GM12892 (cell line): ENCODE data around the gene YY1.
"Not testable (repeated sequence)": the region's sequence is repeated elsewhere in the genome, so short reads cannot be mapped to it uniquely, and the experiment has no call there.

Source experiments
- DNase-seq: peaks from one replicate; pipeline ENCODE4 v3.0.0; 2011; ENCODE audit not compliant: insufficient read length
- FAIRE-seq: peaks from 2 replicates; lab custom pipeline; 2011; peaks lifted over from hg19 to GRCh38; lab: Jason Lieb, UNC
- POLR2A ChIP-seq: IDR thresholded peaks from 2 replicates; pipeline ENCODE4 v1.6.1; 2011; ENCODE audit warnings: low read depth, low read length, control low read depth
- POLR2AphosphoS5 ChIP-seq: IDR thresholded peaks from 2 replicates; pipeline ENCODE4 v1.6.1; 2011; ENCODE audit warnings: low read depth, low read length, control low read depth
- TAF1 ChIP-seq: IDR thresholded peaks from 2 replicates; pipeline ENCODE4 v1.6.1; 2011; ENCODE audit warnings: low read depth, mild to moderate bottlenecking, control low read depth, low read length, borderline replicate concordance

The YY1 gene

GRCh38 chr14:100203146-100203545 lies 35.8 kb upstream of the YY1 start:
- FAIRE-seq, result no peak
- DNase-seq, result no peak
- no peak for TF ChIP-seq POLR2A

GRCh38 chr14:100203962-100204834 lies 34.7 kb upstream of the YY1 start:
- TF ChIP-seq POLR2AphosphoS5, result no peak
- no peak for TF ChIP-seq TAF1
- no peak for TF ChIP-seq POLR2A
- DNase-seq (no peak), FAIRE-seq (no peak)

- not testable (repeated sequence) for FAIRE-seq, DNase-seq
These were observed 34.1 kb upstream of the YY1 start for GRCh38 chr14:100204835-100205167.

- not testable (repeated sequence) for DNase-seq, FAIRE-seq
These were observed 31.4 kb upstream of the YY1 start for GRCh38 chr14:100207588-100207987.

- not testable (repeated sequence) for DNase-seq, FAIRE-seq
These were observed 30.8 kb upstream of the YY1 start for GRCh38 chr14:100208136-100208535.

GRCh38 chr14:100211366-100211765 lies 27.6 kb upstream of the YY1 start:
- no peak for FAIRE-seq
- DNase-seq, result no peak
- TF ChIP-seq POLR2AphosphoS5, result no peak

- FAIRE-seq (no peak), DNase-seq (no peak)
- TF ChIP-seq TAF1, result no peak
- TF ChIP-seq POLR2AphosphoS5, result no peak
- no peak for TF ChIP-seq POLR2A
These were observed 27.1 kb upstream of the YY1 start for GRCh38 chr14:100211893-100212292.

GRCh38 chr14:100212476-100213333 lies 26.2 kb upstream of the YY1 start:
- DNase-seq (no peak), FAIRE-seq (no peak)
- no peak for TF ChIP-seq TAF1
- TF ChIP-seq POLR2A, result no peak
- no peak for TF ChIP-seq POLR2AphosphoS5

- DNase-seq (no peak), FAIRE-seq (no peak)
- TF ChIP-seq TAF1, result no peak
- no peak for TF ChIP-seq POLR2A
- TF ChIP-seq POLR2AphosphoS5, result no peak
These were observed 25.4 kb upstream of the YY1 start for GRCh38 chr14:100213587-100213955.

- peak; percentile 92 for TF ChIP-seq POLR2A
- peak; percentile 57; the same call in 1 of the 2 replicates for TF ChIP-seq TAF1
- TF ChIP-seq POLR2AphosphoS5, result peak; percentile 90
- DNase-seq (peak; percentile 96), FAIRE-seq (peak; percentile 96)
These were observed 24.8 kb upstream of the YY1 start for GRCh38 chr14:100213956-100214769.

- DNase-seq (no peak), FAIRE-seq (no peak)
- TF ChIP-seq POLR2AphosphoS5, result no peak
- no peak for TF ChIP-seq TAF1
- TF ChIP-seq POLR2A, result no peak
These were observed 24.2 kb upstream of the YY1 start for GRCh38 chr14:100214770-100215083.

GRCh38 chr14:100215330-100215885 lies 23.5 kb upstream of the YY1 start:
- TF ChIP-seq POLR2AphosphoS5 (no peak), POLR2A (no peak), TAF1 (no peak)
- DNase-seq (no peak), FAIRE-seq (no peak)
